ENCODE data around the gene SUSD1.

- TF ChIP-seq ZFP30 (CRISPR knock-in tag; IDR thresholded peaks at IDR 0.05) (no peak), PATZ1 (CRISPR knock-in tag; IDR thresholded peaks at IDR 0.05; ENCODE audit: borderline replicate concordance) (no peak), SNAI2 (CRISPR knock-in tag; IDR thresholded peaks at IDR 0.05) (no peak), ZNF565 (CRISPR knock-in tag; conservative IDR thresholded peaks at IDR 0.05; ENCODE audit: low read depth) (no peak), ARNTL (CRISPR knock-in tag; IDR thresholded peaks at IDR 0.05; ENCODE audit: borderline replicate concordance, low read depth) (no peak)
These were observed 55.1 kb downstream of the SUSD1 start for GRCh38 chr9:112120030-112120341.
